ENCODE data around the gene MYL7.

MYL7 gene

GRCh38 chr7:44141221-44141850, at the start of gene MYL7:
Gene MYL7, minus strand, starts transcription at chr7:44141332. Its CDS starts 27 bp downstream, at chr7:44141305.
- DNase-seq (ENCODE audit: low spot score), result no peak
- TF ChIP-seq CTCF (IDR thresholded peaks at IDR 0.05), result no peak
- no peak within 1 kb of the TSS for H3K4me3 ChIP-seq
- no peak within 1 kb of the TSS for H3K27ac ChIP-seq

- H3K4me3 ChIP-seq, result no peak overlapping the region
- no peak for TF ChIP-seq CTCF (IDR thresholded peaks at IDR 0.05)
- no peak overlapping the region for H3K27ac ChIP-seq
- no peak for DNase-seq (ENCODE audit: low spot score)
Observed at GRCh38 chr7:44189993-44190872, 49.1 kb upstream of the MYL7 start.

- Histone ChIP-seq H3K27ac (no peak within 1 kb of the TSS), H3K4me3 (no peak within 1 kb of the TSS)
- DNase-seq (ENCODE audit: low spot score), result no peak
- TF ChIP-seq CTCF (IDR thresholded peaks at IDR 0.05), result no peak
Observed at GRCh38 chr7:44189286-44189992, 48.3 kb upstream of the MYL7 start, which contains the start of gene GCK. Gene GCK, minus strand, starts transcription at chr7:44189439. Its CDS starts 486 bp downstream, at chr7:44188953.

- H3K4me3 ChIP-seq, result no peak overlapping the region
- H3K27ac ChIP-seq, result no peak overlapping the region
- TF ChIP-seq CTCF (IDR thresholded peaks at IDR 0.05), result no peak
- DNase-seq (ENCODE audit: low spot score), result no peak
Observed at GRCh38 chr7:44188480-44189225, 47.5 kb upstream of the MYL7 start.

GRCh38 chr7:44187636-44188416, 46.7 kb upstream of the MYL7 start:
- no peak for TF ChIP-seq CTCF (IDR thresholded peaks at IDR 0.05)

GRCh38 chr7:44186736-44187135, 45.6 kb upstream of the MYL7 start:
- H3K27ac ChIP-seq, result no peak overlapping the region
- DNase-seq (ENCODE audit: low spot score), result no peak
- no peak overlapping the region for H3K4me3 ChIP-seq
- TF ChIP-seq CTCF (IDR thresholded peaks at IDR 0.05), result no peak

More at GRCh38 chr7:44187636-44188416, 46.7 kb upstream of the MYL7 start:
- no peak for DNase-seq (ENCODE audit: low spot score)
- Histone ChIP-seq H3K27ac (no peak overlapping the region), H3K4me3 (no peak overlapping the region)
